Measurements from ENCODE around the gene TBCD.

TBCD gene

GRCh38 chr17:82871776-82872561 is 120.1 kb downstream of the TBCD start:
- DNase-seq (ENCODE audit: low spot score) = no peak

GRCh38 chr17:82872591-82873520 is 121.0 kb downstream of the TBCD start:
- DNase-seq (ENCODE audit: low spot score) = no peak

- DNase-seq (ENCODE audit: low spot score) = no peak
Observed at GRCh38 chr17:82873521-82873920, 121.7 kb downstream of the TBCD start.

- no peak for DNase-seq (ENCODE audit: low spot score)
Observed at GRCh38 chr17:82874011-82874835, 122.4 kb downstream of the TBCD start.

GRCh38 chr17:82875407-82875856 is 123.6 kb downstream of the TBCD start:
- DNase-seq (ENCODE audit: low spot score) = no peak

GRCh38 chr17:82876149-82876548 is 124.3 kb downstream of the TBCD start:
- DNase-seq (ENCODE audit: low spot score) = no peak

- DNase-seq (ENCODE audit: low spot score) = no peak
Observed at GRCh38 chr17:82876602-82877379, 124.9 kb downstream of the TBCD start.

GRCh38 chr17:82878527-82878926 is 126.7 kb downstream of the TBCD start:
- no peak for DNase-seq (ENCODE audit: low spot score)

GRCh38 chr17:82879241-82879640 is 127.4 kb downstream of the TBCD start:
- DNase-seq (ENCODE audit: low spot score) = no peak

GRCh38 chr17:82880620-82881323 is 128.9 kb downstream of the TBCD start:
- DNase-seq (ENCODE audit: low spot score) = no peak

GRCh38 chr17:82881324-82881823 is 129.5 kb downstream of the TBCD start:
- DNase-seq (ENCODE audit: low spot score) = no peak

GRCh38 chr17:82881900-82882714 is 130.2 kb downstream of the TBCD start:
- DNase-seq (ENCODE audit: low spot score) = no peak

GRCh38 chr17:82882715-82883418 is 131.0 kb downstream of the TBCD start:
- DNase-seq (ENCODE audit: low spot score) = no peak

- no peak for DNase-seq (ENCODE audit: low spot score)
Observed at GRCh38 chr17:82883419-82884031, 131.7 kb downstream of the TBCD start.

- DNase-seq (ENCODE audit: low spot score) = no peak
Observed at GRCh38 chr17:82884341-82884969, 132.6 kb downstream of the TBCD start.

- no peak for DNase-seq (ENCODE audit: low spot score)
Observed at GRCh38 chr17:82884970-82885353, 133.1 kb downstream of the TBCD start.

GRCh38 chr17:82887255-82888164 is 135.6 kb downstream of the TBCD start:
- DNase-seq (ENCODE audit: low spot score) = no peak

All from hematopoietic multipotent progenitor cell treated with erythropoietin and hydrocortisone succinate and interleukin-3 and kit ligand, for 17 days (in vitro differentiated cells).